Measurements from ENCODE around the gene GNG13.
"Not testable (repeated sequence)": the region's sequence is repeated elsewhere in the genome, so short reads cannot be mapped to it uniquely, and the experiment has no call there.

GNG13 gene

DNA sequence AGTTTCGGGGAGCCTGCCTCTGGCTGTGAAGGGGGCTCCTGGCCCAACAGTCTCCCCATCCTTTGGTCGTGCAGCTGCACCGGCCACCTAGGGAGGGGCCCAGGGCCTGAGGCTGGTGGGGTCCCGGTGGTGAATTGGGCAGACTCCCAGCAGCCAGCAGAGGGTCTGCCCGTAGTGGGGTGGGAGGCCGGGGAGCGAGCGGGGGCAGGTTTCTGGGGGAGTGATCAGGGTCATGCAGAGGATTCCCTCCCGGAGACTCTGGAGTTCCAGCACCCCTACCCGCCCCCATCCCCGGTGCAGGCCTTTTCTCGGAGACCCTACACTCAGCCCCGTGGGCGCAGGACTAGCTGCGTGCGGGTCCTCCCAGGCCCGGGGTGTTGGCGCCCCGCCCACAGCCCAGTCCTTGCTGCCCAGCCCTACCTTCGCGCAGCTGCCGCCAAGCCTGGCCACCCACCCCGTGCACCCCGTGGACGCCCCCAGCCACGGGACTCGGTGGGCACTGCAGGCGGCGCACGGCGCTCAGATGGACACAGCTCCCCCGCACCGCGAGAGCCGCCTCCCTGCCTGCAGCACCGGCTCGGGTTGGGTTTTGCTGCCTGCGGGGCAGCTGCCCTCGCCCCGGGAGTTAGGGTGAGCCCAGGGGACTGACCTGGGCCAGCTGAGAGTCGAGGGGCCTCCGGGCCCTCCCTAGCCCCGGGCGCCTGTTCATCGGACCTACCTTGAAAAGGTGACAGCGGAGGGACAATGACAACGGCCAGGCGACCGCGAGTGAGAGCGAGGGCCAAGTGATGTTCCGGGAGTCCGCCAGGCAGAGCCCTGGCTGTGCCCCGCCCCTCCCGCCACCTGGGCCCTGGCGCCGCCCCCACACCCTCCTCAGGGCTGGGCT, at the start of gene GNG13:
Gene GNG13, minus strand, starts transcription at position 787 of the 886 bp plus-strand sequence. CDS start 1,657 bp downstream, outside the sequence.
- no peak for DNase-seq

DNA sequence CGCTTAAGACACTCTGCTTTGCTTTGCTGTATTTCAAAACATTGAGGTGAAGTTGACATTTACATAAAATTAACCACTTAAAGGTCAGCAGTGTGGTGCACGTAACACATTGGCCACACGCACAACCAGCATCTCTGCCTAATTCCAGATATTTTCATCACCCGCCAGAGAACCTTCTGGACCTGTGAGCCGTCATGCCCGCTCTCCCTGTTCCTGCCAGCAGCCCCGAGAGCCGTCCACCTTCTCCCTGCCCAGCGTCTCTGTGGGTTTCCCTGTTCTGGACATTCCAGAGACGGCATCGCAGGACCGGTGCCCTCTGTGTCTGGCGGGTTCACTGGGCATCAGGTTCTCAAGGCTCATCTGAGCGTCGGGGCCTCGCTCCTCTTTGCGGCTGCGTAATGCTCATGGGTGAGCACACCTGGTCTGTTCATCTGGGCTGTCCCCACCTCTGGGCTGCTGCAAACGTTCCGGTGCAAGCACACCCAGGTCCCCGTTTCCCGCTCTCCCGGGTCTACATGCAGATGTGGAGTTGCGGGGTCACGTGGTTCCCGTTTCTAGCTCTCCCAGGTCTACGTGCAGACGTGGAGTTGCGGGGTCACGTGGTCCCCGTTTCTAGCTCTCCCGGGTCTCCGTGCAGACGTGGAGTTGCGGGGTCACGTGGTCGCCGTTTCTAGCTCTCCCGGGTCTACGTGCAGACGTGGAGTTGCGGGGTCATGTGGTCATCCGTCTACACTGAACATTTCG, 48.1 kb upstream of the GNG13 start:
- DNase-seq: no peak

GRCh38 chr16:847681-848445, 47.3 kb upstream of the GNG13 start:
- no peak for DNase-seq

DNA sequence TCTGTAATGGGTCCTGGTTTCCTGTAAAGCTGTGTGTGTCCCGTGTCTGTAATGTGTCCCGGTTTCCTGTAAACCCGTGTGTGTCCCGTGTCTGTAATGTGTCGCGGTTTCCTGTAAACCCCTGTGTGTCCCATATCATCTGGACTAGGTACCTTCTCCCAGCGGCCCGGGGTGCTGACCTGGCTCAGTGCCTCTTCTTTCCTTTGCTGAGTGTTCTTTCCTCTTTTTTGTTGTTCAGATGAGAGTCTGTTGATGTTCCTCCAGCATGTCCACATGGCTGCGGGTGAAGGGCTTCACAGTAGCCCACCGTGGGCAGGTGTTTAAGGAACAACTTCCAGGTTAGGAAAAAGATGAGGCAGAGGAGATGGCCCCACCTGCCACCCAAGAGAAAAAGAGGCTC, 46.6 kb upstream of the GNG13 start:
- DNase-seq: no peak

- no peak for DNase-seq
Measured at GRCh38 chr16:845351-845745, 44.8 kb upstream of the GNG13 start.

DNA sequence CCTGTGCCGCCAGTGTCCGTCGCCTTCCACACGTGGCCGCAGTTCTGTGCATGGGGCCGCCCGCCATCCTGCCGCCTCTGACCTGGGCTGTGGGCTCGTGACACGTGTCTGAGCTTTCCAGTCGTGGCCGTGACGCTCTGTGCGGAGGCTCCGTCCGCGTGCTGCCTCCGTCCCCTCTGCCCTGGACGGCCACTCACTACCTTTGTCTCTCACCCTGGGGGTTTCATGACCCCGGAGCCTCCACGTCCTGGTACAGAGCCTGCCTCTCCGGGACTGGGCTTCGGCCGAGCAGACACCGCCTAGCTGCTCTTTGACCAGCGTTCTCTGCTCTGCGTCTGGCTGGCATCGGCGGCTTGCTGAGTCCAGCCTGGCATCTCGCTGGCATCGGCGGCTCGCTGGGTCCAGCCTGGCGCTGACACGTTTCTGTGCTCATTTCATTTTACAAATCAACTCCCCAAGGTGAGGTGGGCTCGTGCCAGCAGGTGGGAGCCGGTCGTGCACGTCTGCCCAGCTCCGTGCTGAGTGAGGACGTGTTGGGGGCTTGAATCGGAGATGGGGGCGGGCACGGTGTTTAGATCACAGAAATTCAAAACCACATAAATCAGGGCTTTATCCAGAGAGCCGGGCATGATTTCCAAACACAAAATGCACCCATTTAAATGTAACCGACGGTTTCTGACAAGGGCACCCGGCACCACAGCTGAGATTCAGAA, 44.3 kb upstream of the GNG13 start:
- no peak for DNase-seq

DNA sequence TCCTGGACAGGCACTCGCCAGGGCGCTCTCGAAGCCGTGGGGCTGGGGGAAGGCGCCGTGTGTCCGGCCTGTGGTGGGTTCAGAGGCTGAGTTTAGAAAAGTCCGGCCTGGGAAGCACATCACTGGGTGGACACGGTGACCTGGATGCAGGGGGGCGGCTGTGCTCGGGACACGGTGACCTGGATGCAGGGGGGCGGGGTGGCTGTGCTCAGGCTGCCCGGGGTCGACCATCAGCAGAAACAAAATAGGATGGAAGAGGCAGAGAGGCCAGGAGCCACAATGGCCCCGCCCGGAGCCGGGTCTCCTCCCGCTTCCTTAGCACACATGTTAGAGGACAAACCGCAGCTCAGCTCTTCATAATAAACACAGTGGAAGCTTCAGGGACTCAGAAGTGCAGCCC, 43.2 kb upstream of the GNG13 start:
- DNase-seq: no peak

DNA sequence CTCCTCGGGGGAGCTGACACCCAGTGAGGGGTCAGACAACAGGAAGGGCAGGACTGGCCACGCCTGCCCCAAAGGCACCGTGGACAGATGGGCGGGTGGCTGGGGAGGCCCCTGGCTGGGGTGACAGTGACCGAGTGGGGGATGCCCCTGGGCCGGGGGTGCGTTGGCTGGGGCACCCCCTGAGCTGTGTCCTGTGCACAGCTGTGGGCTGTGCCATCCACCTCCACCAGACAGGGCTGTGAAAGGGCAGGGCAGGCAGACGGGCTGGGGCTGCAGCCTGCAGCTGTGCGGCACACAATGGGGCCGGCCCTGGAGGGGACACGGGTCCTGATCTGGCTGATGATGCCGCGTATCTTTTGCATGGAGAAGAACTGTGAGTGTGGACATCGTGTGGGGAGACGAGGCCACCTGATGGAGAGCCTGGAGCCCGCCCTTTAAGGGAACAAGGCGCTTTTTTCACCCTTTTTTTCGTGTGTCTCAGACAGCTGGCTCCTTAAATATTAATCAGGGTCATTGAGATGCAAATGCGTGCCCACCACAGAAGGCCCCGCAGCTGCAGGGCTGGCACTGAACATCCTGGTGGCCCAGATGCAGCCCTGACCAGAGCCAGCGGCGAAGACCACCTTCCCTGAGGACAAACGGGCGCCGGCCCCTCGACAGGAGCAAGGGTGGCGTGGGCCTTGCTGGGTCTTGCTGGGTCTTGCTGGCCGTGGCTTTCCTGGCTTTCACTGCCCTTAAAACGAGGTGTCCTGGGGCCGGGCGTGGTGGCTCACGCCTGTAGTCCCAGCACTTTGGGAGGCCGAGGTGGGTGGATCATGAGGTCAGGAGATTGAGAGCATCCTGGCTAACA, 42.4 kb upstream of the GNG13 start:
- DNase-seq: no peak

DNA sequence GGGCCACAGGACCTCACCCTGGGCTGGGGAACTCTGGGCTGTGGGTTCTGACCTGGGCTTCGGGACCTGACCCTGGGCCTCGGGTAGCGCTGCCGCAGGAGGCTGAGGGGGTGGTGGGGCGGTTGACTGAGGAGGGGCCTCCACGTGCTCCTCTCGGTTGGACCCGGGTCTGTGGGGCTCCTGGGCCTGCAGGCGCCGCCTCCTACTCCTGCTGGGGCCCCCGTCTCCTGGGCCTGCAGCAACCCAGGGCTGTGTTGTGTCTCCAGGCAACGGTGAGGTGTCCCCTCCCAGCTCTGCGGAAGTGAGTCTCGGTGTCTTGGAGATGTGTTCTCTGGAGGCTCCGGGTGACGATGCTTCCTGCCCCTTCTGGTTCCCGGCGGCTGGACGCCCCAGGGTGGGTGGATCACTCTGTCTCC, 41.5 kb upstream of the GNG13 start:
- DNase-seq: no peak

DNA sequence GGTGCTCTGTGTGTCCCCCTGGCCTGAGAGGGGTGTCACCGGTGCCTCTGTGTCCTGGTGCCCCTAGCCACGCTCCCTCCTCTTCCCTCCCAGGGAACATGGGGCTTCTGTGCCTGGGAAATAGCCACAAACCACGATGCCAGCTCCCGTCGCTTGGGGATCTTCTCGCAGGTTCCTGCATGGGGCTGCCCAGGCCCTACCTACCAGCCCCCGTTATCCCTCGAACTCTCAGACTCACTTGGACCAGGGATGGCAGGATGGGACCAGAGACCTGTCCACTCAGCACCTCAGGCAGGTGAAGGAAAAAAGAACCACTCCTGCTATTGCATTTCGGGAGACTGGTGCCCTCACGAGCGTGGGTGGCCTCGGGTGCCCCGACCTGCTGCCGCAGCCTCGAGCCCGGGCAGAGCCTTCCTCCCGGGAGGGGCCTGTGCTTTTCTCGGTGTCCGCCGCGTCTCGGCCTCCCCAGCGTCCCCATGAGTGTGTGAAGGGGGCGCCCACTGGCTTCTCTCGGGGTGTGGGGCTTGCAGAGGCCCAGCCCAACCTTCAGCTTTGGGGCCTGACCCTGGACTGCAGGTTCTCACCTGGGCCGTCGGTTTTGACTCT, 41.0 kb upstream of the GNG13 start:
- no peak for DNase-seq

- DNase-seq: no peak
Measured at GRCh38 chr16:840561-841454, 40.3 kb upstream of the GNG13 start.

DNA sequence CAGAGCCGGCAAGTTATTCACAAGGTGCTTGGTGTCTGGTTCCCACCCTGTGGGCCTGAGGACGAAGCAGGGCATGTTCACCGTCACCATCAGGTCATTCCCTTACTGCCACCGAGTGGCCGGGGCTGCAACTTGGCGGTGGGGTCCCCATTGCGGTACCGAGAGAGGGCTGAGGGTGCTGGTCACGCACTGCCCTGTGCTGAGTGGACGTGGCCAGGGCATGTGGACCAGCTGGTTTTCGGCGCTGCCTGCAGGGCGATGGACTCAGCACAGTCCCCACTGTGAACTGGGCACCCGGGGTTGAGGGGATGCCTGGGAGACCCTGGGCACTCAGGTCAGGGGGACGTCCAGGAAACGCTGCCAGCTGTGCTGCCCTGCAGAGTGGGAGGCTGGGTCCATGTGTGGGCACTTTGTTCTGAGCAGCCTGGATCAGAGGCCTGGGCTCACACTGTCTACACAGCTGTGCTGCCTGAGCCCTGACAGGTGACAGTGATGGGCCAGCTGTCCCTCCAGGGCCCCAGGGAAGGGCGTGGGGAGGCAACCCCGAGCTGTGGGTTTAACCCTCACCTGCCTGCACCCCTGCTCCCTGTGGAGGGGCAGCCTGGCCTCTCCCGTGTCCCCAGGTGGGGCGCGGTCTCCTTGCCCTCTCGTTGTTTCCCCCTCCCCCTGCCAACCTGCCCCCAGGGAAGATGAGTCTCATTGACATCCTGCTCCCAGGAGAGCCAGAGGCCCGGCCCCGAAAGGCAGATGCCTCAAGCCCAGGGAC, 39.3 kb upstream of the GNG13 start:
- DNase-seq: no peak

GRCh38 chr16:838741-839140, 38.2 kb upstream of the GNG13 start:
- no peak for DNase-seq

DNA sequence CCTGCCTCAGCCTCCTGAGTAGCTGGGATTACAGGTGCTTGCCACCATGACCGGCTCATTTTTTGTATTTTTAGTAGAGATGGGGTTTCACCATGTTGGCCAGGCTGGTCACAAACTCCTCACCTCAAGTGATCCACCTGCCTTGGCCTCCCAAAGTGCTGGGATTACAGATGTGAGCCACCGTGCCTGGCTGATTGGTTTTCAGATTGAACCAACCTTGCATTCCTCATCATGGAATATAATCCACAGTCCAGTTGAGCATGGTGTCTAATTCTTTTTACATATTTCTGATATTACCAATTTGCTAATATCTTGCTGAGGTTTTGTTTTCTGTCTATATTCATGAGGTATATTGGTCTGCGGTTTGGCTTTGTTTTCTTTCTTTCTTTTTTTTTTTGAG, 36.3 kb upstream of the GNG13 start:
- DNase-seq: not testable (repeated sequence)

GRCh38 chr16:836221-836620, 35.7 kb upstream of the GNG13 start:
- no peak for DNase-seq

GRCh38 chr16:835373-835772, 34.8 kb upstream of the GNG13 start:
- no peak for DNase-seq

DNA sequence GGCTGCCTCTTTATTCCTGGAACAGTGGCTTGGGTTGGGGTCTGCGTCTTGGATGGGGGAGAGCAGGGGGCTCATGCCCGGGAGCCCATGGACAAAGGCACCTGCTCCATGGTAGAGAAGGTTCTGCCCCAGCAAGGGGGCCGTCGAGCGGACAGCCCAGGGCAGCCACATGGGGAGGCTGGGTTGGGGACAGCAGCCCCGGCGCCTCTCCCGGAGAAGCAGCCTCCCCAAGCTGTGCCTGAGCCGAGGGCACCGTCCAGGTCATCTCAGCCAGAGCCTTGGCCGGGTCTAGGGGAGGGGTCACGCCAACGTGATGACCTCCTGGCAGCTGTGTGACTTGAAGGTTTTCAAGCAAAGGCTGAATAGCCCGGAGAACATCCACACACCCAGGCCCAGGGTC, 32.9 kb upstream of the GNG13 start:
- DNase-seq: no peak

GRCh38 chr16:832652-833336, 32.3 kb upstream of the GNG13 start:
- no peak for DNase-seq

Measured in C1 segment of cervical spinal cord (tissue), 14 donors.